K562 (cell line): ENCODE results near the gene ABCB6. TPM values are rescaled to one million over a fixed set of nuclear protein-coding genes. Genes with fewer than 3 reads are reported as not detected.

Experiments
- ATAC-seq: fragments of 200-7000 bp; cut with Tn5 transposase; 3 replicates; pipeline ENCODE4 v1.9.1; 2020; ENCODE audit warnings: moderate library complexity
- Bru-seq: library from RNA; stranded (reverse); fragments of 400-500 nt; gene quantifications from one replicate; lab custom pipeline; 2021; lab: Mats Ljungman, UMichigan
- BruChase-seq, 2 experiments: library from RNA; stranded (reverse); fragments of 400-500 nt; gene quantifications; one replicate each; lab custom pipeline; 2021; lab: Mats Ljungman, UMichigan
- BruUV-seq: library from RNA; stranded (reverse); fragments of 400-500 nt; replicated peaks from 2 replicates; lab custom pipeline; 2021; lab: Mats Ljungman, UMichigan
- CTCF ChIA-PET: fragments of 300-600 bp; formaldehyde crosslinking; extraction: SDS; loops from one replicate; lab custom pipeline; 2021; ENCODE audit warnings: low intra/inter-chr PET ratio; lab: Yijun Ruan, JAX
- POLR2A ChIA-PET: fragments of 300-600, 350-650 bp; sonication (Branson Sonifier 250); formaldehyde crosslinking; extraction: SDS; loops from one replicate; lab custom pipeline; 2021; ENCODE audit warnings: antibody characterized with exemption, inconsistent platforms; lab: Yijun Ruan, JAX
- DNase-seq, 4 experiments: peaks; one replicate each; pipeline versions ENCODE4 v3.0.0 to v3.0.0-alpha.2; 2011 to 2018; ENCODE audit warnings: low spot score in 3 of 4, mixed read lengths in 3 of 4; ENCODE audit errors: extremely low read depth in 1 of 4
- FAIRE-seq: peaks from 2 replicates; lab custom pipeline; 2011; peaks lifted over from hg19 to GRCh38; lab: Jason Lieb, UNC
- H2AFZ ChIP-seq: 2 replicates; pipeline ENCODE4 v1.6.0; 2011; ENCODE audit warnings: low read depth, low read length, control low read depth, inconsistent platforms
- H3K27ac ChIP-seq: fragments of 200-600 bp; 3 replicates; pipeline ENCODE4 v1.8.0; 2011; ENCODE audit warnings: low read depth, mild to moderate bottlenecking, control low read depth, inconsistent platforms, low read length, moderate library complexity, mixed read lengths; ENCODE audit errors: extremely low read depth
- H3K27me3 ChIP-seq, 2 experiments: fragments of 300-600 bp in 1 of 2; 2 replicates in 1 of 2; 3 replicates in 1 of 2; pipeline versions ENCODE4 v1.6.0 to v1.8.0; 2011; ENCODE audit warnings: inconsistent platforms in 2 of 2, low read length in 2 of 2, mild to moderate bottlenecking in 1 of 2, mixed read lengths in 1 of 2, moderate library complexity in 1 of 2; ENCODE audit not compliant: control insufficient read depth in 2 of 2, insufficient read depth in 2 of 2
- H3K36me3 ChIP-seq: fragments of 300-600 bp; 3 replicates; pipeline ENCODE4 v1.8.0; 2011; ENCODE audit warnings: mild to moderate bottlenecking, low read length, inconsistent platforms; ENCODE audit not compliant: control insufficient read depth, insufficient read depth
- H3K4me1 ChIP-seq, 2 experiments: fragments of 200-600 bp in 1 of 2; replicated peaks in 1 of 2; 2 replicates in 1 of 2; 3 replicates in 1 of 2; pipeline versions ENCODE4 v1.5.1 to v1.8.0; 2011; ENCODE audit warnings: inconsistent platforms in 2 of 2, low read length in 2 of 2, mild to moderate bottlenecking in 1 of 2, mixed read lengths in 1 of 2, moderate library complexity in 1 of 2; ENCODE audit not compliant: control insufficient read depth in 2 of 2, insufficient read depth in 2 of 2
- H3K4me2 ChIP-seq: 2 replicates; pipeline ENCODE4 v1.6.1; 2011; ENCODE audit warnings: low read length, control low read depth, inconsistent platforms, mixed read lengths; ENCODE audit not compliant: insufficient read depth
- H3K4me3 ChIP-seq: fragments of 200-600 bp; sonication (generic), shearing (Covaris generic); 2 replicates; pipeline ENCODE4 v1.5.1; 2016; ENCODE audit warnings: control low read depth, inconsistent platforms
- H3K79me2 ChIP-seq: fragments of 200-600 bp; 3 replicates; pipeline ENCODE4 v1.8.0; 2011; ENCODE audit warnings: low read length, inconsistent platforms; ENCODE audit not compliant: control insufficient read depth, insufficient read depth
- H3K9ac ChIP-seq, 2 experiments: 2 replicates each; pipeline versions ENCODE4 v1.6.0 to v1.6.1; 2011; ENCODE audit warnings: low read depth in 2 of 2, low read length in 2 of 2, control low read depth in 1 of 2, inconsistent platforms in 1 of 2, mild to moderate bottlenecking in 1 of 2, mixed read lengths in 1 of 2; ENCODE audit not compliant: insufficient read depth in 1 of 2
- H3K9me1 ChIP-seq: one replicate; pipeline ENCODE4 v1.6.0; 2011; ENCODE audit warnings: inconsistent platforms, mild to moderate bottlenecking, low read length, moderate library complexity; ENCODE audit not compliant: control insufficient read depth, insufficient read depth
- H3K9me3 ChIP-seq: replicated peaks from 2 replicates; pipeline ENCODE4 v1.5.1; 2011; ENCODE audit warnings: low read depth, low read length, inconsistent platforms; ENCODE audit not compliant: control insufficient read depth, insufficient read depth
- H4K20me1 ChIP-seq: replicated peaks from 2 replicates; pipeline ENCODE4 v1.6.1; 2011; ENCODE audit warnings: low read length, inconsistent platforms, mixed read lengths; ENCODE audit not compliant: control insufficient read depth, insufficient read depth
- CREM ChIP-seq: IDR thresholded peaks from 2 replicates; pipeline ENCODE4 v1.6.1; 2014; ENCODE audit warnings: antibody characterized with exemption, low read depth
- GABPB2 ChIP-seq: fragments of 250-450 bp; sonication (Bioruptor Pico); conservative IDR thresholded peaks from 2 replicates; pipeline ENCODE4 v1.5.1; 2021; ENCODE audit warnings: mild to moderate bottlenecking
- JUND ChIP-seq, 2 experiments: IDR thresholded peaks; 2 replicates in 1 of 2; 3 replicates in 1 of 2; pipeline ENCODE4 v1.6.1; 2011; ENCODE audit warnings: borderline replicate concordance in 2 of 2, low read depth in 2 of 2, low read length in 2 of 2, improper control_type of control experiment in 1 of 2, missing biosample characterization in 1 of 2, missing genetic modification characterization in 1 of 2, missing genetic modification reagents in 1 of 2
- POLR2A ChIP-seq: fragments of 450-650 bp; conservative IDR thresholded peaks from 2 replicates; pipeline ENCODE4 v1.6.1; 2016
- PRPF4 ChIP-seq: fragments of 200-400 bp; formaldehyde crosslinking; IDR thresholded peaks from one replicate; pipeline ENCODE4 v1.6.1; 2017; ENCODE audit warnings: low read length, low read depth, mild to moderate bottlenecking; ENCODE audit not compliant: insufficient read depth, poor library complexity, severe bottlenecking
- U2AF1 ChIP-seq: fragments of 200-400 bp; formaldehyde crosslinking; optimal IDR thresholded peaks from 2 replicates; pipeline ENCODE3; 2017; ENCODE audit warnings: mild to moderate bottlenecking, low read depth, low read length, moderate library complexity
- ZNF586 ChIP-seq: fragments of 450-650 bp; formaldehyde crosslinking; conservative IDR thresholded peaks from 2 replicates; pipeline ENCODE4 v1.4.0; 2020; ENCODE audit warnings: mild to moderate bottlenecking, moderate library complexity
- WGBS: fragments of 100-300 bp; shearing (Covaris generic); methylation state at CpG from one replicate; pipeline ENCODE4 v1.1.6; 2016; ENCODE audit warnings: low coverage, mixed read lengths; ENCODE audit not compliant: insufficient coverage; ENCODE audit errors: missing lambda C conversion rate; 5-methylcytosine and 5-hydroxymethylcytosine counted together
- in situ Hi-C: fragments of 300-500 bp; cut with MboI; formaldehyde crosslinking; loops from 4 replicates; pipeline ENCODE4 v1.15.0; 2018; ENCODE audit warnings: inconsistent platforms, mixed read lengths
- intact Hi-C: fragments of 100-400 bp; cut with micrococcal nuclease; formaldehyde crosslinking; loops from 2 replicates; pipeline ENCODE4 v1.14.2; 2022
- long read RNA-seq, 3 experiments: library from polyadenylated mRNA in 2 of 3; library from RNA in 1 of 3; unstranded in 2 of 3; stranded (forward) in 1 of 3; transcript quantifications; one replicate each; pipeline ENCODE4 v2.0.0, GENCODE V29; 2019 to 2022
- polyA minus RNA-seq, 3 experiments: library from RNA; depleted of rRNA, polyadenylated mRNA; stranded (reverse); fragments of >200 nt; gene quantifications; 2 replicates each; pipeline ENCODE4 v1.2.3, GENCODE V29; 2011
- polyA plus RNA-seq, 8 experiments: library from polyadenylated mRNA; depleted of rRNA in 4 of 8; stranded (reverse) in 5 of 8; unstranded in 3 of 8; fragments of >200 nt; fragmentation: Nextera tagmentation in 2 of 8; fragmentation: Illumina TruSeq in 1 of 8; extraction: Ambion mirVana in 2 of 8; extraction: Trizol in 1 of 8; gene quantifications; 2 replicates each; pipeline versions ENCODE4 v1.2.1 to v1.2.3, GENCODE V29; 2011 to 2014; ENCODE audit warnings: inconsistent platforms in 1 of 8, missing spikeins in 1 of 8
- total RNA-seq, 7 experiments: library from RNA; depleted of rRNA in 6 of 7; stranded (reverse); fragments of >200 nt in 6 of 7; fragmentation: Illumina TruSeq in 2 of 7; extraction: Trizol in 2 of 7; gene quantifications; 2 replicates each; pipeline versions ENCODE4 v1.2.1 to v1.2.3, GENCODE V29; 2011 to 2021; ENCODE audit warnings: low replicate concordance in 1 of 7
- TF ChIP-seq, protein P1 (sequence below): fragments of 250-450 bp; sonication (Bioruptor Pico); IDR thresholded peaks from 2 replicates; pipeline ENCODE4 v1.5.0; 2021
- TF ChIP-seq, protein P2 (sequence below): fragments of 250-450 bp; sonication (Bioruptor Pico); IDR thresholded peaks from 2 replicates; pipeline ENCODE4 v1.8.0; 2022; ENCODE audit warnings: inconsistent platforms
- TF ChIP-seq, protein P3 (sequence below): fragments of 250-450 bp; sonication (Bioruptor Pico); IDR thresholded peaks from 2 replicates; pipeline ENCODE4 v1.8.0; 2021; ENCODE audit warnings: borderline replicate concordance, mild to moderate bottlenecking, moderate library complexity; ENCODE audit not compliant: poor library complexity, severe bottlenecking

The ABCB6 gene
- total RNA-seq (2011; cell fraction: chromatin; rRNA removed; ENCODE audit: low replicate concordance): 152 and 339 TPM in 2 replicates
- total RNA-seq (2011; cell fraction: nucleolus; rRNA removed): 206 and 213 TPM in 2 replicates
- total RNA-seq (2011; cell fraction: nucleoplasm; rRNA removed): 157 and 183 TPM in 2 replicates
- total RNA-seq (2014; rRNA removed) (19.1 and 25.7 TPM in 2 replicates), total RNA-seq (2014; rRNA removed; fragmentation: Illumina TruSeq; extraction: Trizol) (15.2 and 16.8 TPM in 2 replicates), total RNA-seq (2015; rRNA removed; fragmentation: Illumina TruSeq; extraction: Trizol) (11.9 and 12.0 TPM in 2 replicates), total RNA-seq (2021) (29.2 and 31.6 TPM in 2 replicates), polyA plus RNA-seq (2011; rRNA removed) (21.0 and 45.8 TPM in 2 replicates), polyA plus RNA-seq (2014; fragmentation: Illumina TruSeq; extraction: Trizol) (26.6 and 29.8 TPM in 2 replicates), polyA plus RNA-seq (2014; fragmentation: Nextera tagmentation; extraction: Ambion mirVana) (1 to 10 TPM; 3.7 to 8.1 TPM), polyA plus RNA-seq (2014; rRNA removed) (13.6 and 15.1 TPM in 2 replicates), polyA minus RNA-seq (2011; rRNA and poly(A)+ RNA removed) (29.0 and 38.1 TPM in 2 replicates), Bru-seq, nascent RNA (percentile 69 among the genes with signal in this experiment), BruChase-seq, experiment 1, labeled RNA remaining after a 2-hour chase (percentile 66 among the genes with signal in this experiment), BruChase-seq, experiment 2, labeled RNA remaining after a 6-hour chase (percentile 68 among the genes with signal in this experiment)
- 13.5 and 17.7 TPM in 2 replicates for polyA plus RNA-seq (2011; cell fraction: cytosol; rRNA removed)
- polyA plus RNA-seq (2011; cell fraction: nucleus; rRNA removed): 163 and 210 TPM in 2 replicates
- polyA plus RNA-seq (2012): 20.2 and 32.7 TPM in 2 replicates
- 13.9 and 14.4 TPM in 2 replicates for polyA minus RNA-seq (2011; cell fraction: cytosol; rRNA and poly(A)+ RNA removed)
- 39.6 and 54.3 TPM in 2 replicates for polyA minus RNA-seq (2011; cell fraction: nucleus; rRNA and poly(A)+ RNA removed)
- long read RNA-seq, experiment 1, transcript ABCB6-201 (19 exons, 3,045 nt): major isoform, 110 of 142 reads
- long read RNA-seq, experiment 1, partial matches to known transcripts: 13 of 142 reads
- long read RNA-seq, experiment 1, other reads (novel, unspliced or antisense): 18 of 142 reads
- long read RNA-seq, experiment 2, transcript ABCB6-201 (19 exons, 3,045 nt): major isoform, 29 of 47 reads
- long read RNA-seq, experiment 2, partial matches to known transcripts: 10 of 47 reads
- long read RNA-seq, experiment 2, other reads (novel, unspliced or antisense): 4 of 47 reads
- long read RNA-seq, experiment 3, transcript ABCB6-201 (19 exons, 3,045 nt): major isoform, 23 of 26 reads
- long read RNA-seq, experiment 3, partial matches to known transcripts: 1 of 26 reads
- long read RNA-seq, experiment 3, other reads (novel, unspliced or antisense): 2 of 26 reads

DNA sequence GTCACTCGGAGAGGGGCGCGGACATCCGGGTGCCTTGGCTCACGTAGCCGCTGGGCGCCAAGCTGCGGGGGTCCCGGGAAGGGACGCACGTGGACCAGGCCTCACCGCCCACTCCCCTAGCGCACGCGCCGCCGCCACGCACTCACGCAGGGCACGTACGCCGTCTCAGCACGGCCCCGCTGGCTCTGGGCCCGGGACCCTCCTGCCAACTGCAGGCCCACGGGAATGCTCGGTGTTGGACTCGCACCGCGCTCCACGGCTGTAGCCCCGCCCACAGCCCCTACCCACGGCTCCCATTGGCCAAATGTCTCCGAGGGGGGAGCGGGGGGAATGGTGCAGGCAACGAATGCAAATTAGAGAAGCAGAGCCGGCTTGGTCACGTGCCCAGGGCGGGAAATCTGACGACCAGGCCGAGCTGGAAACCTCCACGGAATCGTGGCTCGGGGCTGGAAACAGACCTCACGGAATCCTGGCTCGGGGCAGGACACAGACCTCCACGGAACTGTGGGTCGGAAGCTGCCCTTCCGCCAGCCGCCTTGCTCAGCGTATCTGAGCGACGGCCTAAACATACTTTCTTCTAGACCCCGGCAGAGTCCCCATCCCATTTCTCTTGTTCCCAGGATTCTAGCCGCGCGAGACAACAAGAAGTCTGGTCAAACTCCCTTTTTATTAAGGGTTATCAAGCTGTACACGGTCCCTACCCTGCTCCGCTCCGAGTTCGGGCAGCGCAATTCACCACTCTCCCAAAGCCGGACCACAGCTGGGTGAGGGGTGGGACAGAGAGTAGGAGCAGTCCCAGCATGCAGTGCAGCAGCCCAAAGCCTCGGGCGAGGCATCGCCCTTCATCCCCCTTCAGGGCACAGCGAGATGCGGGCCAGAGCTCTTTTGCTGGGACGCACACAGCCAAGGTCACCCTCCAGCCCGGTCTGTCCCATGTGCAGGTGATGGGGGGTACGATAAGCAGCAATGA lies at the start of gene ABCB6:
Gene ABCB6 (minus strand): TSS at position 227 of the 970 bp plus-strand sequence. CDS start 285 bp downstream, outside the sequence.
- peak; percentile 82 to 95 (median 90) for DNase-seq
- Histone ChIP-seq H3K9ac (peak within 1 kb of the TSS; percentile 73 to 89), H3K4me1 (peaks cover 13 to 53% of the 10 kb centered on the region in 2 experiments; a peak in 4 of 5 replicates), H3K27me3 (no peaks in the 10 kb centered on the region), H3K79me2 (peaks cover 27% of the 10 kb centered on the region), H3K27ac (peak within 1 kb of the TSS; percentile 89), H3K9me1 (no peaks in the 10 kb centered on the region), H3K36me3 (peaks cover 73% of the 10 kb centered on the region), H3K9me3 (no peaks in the 10 kb centered on the region), H4K20me1 (0 out of 2 replicates have a peak, but pooled peaks cover 2% of the 10 kb centered on the region), H2AFZ (peak within 1 kb of the TSS; percentile 75), H3K4me3 (peak within 1 kb of the TSS; percentile 58), H3K4me2 (peak within 1 kb of the TSS; percentile 92)
- ATAC-seq: peak; percentile 91
- WGBS: 28% methylated on average over 41 of the region's 71 CpGs
- peak; percentile 94 for FAIRE-seq
- in situ Hi-C loops: no loop called here
- ChIA-PET CTCF (no interaction called here), POLR2A (interaction anchor here (0.6 to 2.2 kb wide), 10 partner anchors 8 to 231 kb away, joined by 3 to 12 read pairs (median 6); partner anchors contain the start of genes ANKZF1, ATG9A, CNPPD1 and DNAJB2)
- intact Hi-C loops: loop anchor here (1.0 to 2.0 kb wide), 4 partner anchors 10 to 60 kb away; partner anchors contain the start of genes ANKZF1, ATG9A, DNAJB2 and NHEJ1
- BruUV-seq: no TSS peak
- TF ChIP-seq, protein P1, sequence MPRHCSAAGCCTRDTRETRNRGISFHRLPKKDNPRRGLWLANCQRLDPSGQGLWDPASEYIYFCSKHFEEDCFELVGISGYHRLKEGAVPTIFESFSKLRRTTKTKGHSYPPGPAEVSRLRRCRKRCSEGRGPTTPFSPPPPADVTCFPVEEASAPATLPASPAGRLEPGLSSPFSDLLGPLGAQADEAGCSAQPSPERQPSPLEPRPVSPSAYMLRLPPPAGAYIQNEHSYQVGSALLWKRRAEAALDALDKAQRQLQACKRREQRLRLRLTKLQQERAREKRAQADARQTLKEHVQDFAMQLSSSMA (CRISPR knock-in tag): peak; percentile 84
- peak; percentile 84 for TF ChIP-seq POLR2A
- 0 out of 2 replicates have a peak, but pooled peaks have one; percentile 57 for TF ChIP-seq GABPB2 (CRISPR knock-in tag)
- TF ChIP-seq, protein P2, sequence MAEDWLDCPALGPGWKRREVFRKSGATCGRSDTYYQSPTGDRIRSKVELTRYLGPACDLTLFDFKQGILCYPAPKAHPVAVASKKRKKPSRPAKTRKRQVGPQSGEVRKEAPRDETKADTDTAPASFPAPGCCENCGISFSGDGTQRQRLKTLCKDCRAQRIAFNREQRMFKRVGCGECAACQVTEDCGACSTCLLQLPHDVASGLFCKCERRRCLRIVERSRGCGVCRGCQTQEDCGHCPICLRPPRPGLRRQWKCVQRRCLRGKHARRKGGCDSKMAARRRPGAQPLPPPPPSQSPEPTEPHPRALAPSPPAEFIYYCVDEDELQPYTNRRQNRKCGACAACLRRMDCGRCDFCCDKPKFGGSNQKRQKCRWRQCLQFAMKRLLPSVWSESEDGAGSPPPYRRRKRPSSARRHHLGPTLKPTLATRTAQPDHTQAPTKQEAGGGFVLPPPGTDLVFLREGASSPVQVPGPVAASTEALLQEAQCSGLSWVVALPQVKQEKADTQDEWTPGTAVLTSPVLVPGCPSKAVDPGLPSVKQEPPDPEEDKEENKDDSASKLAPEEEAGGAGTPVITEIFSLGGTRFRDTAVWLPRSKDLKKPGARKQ (CRISPR knock-in tag): peak; percentile 78; the same call in 1 of the 2 replicates
- peak; percentile 38 for TF ChIP-seq CREM
- no peak for TF ChIP-seq ZNF586 (CRISPR knock-in tag)
- peak; percentile 26; the same call in 1 of the 2 replicates for TF ChIP-seq JUND (IDR thresholded peaks at IDR 0.05; ENCODE audit: borderline replicate concordance, low read depth, low read length)
- TF ChIP-seq JUND (tag; IDR thresholded peaks at IDR 0.05; ENCODE audit: borderline replicate concordance, low read depth, low read length): no peak; the same call in 2 of the 3 replicates
- TF ChIP-seq, protein P3, sequence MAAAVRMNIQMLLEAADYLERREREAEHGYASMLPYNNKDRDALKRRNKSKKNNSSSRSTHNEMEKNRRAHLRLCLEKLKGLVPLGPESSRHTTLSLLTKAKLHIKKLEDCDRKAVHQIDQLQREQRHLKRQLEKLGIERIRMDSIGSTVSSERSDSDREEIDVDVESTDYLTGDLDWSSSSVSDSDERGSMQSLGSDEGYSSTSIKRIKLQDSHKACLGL: peak; percentile 35
- TF ChIP-seq U2AF1: no peak
- peak; percentile 34 for TF ChIP-seq PRPF4
